ENCODE data around the gene GPER1. TPM values are rescaled to one million over a fixed set of nuclear protein-coding genes. Genes with fewer than 3 reads are reported as not detected.

GPER1 gene
- total RNA-seq, 1 experiment from 2014 or later: not detected

GRCh38 chr7:1103789-1104515, 16.0 kb downstream of the GPER1 start:
- DNase-seq (ENCODE audit: low read depth in 1 of 2, low spot score in 2 of 2): no peak
- Histone ChIP-seq H3K4me1 (replicated peaks) (no peaks in the 10 kb centered on the region), H3K36me3 (no peaks in the 10 kb centered on the region), H3K27ac (no peak overlapping the region), H3K4me3 (no peak overlapping the region), H3K9me3 (replicated peaks) (no peaks in the 10 kb centered on the region), H3K27me3 (replicated peaks) (no peaks in the 10 kb centered on the region)

- no peaks in the 10 kb centered on the region for H3K4me1 ChIP-seq (replicated peaks)
- DNase-seq (ENCODE audit: low read depth in 1 of 2, low spot score in 2 of 2): no peak
Observed at GRCh38 chr7:1104516-1105179, 16.7 kb downstream of the GPER1 start.

GRCh38 chr7:1105189-1105588, 17.3 kb downstream of the GPER1 start:
- no peak overlapping the region for H3K4me3 ChIP-seq
- H3K36me3 ChIP-seq: no peaks in the 10 kb centered on the region
- no peaks in the 10 kb centered on the region for H3K4me1 ChIP-seq (replicated peaks)
- H3K27ac ChIP-seq: no peak overlapping the region
- H3K9me3 ChIP-seq (replicated peaks): no peaks in the 10 kb centered on the region
- H3K27me3 ChIP-seq (replicated peaks): no peaks in the 10 kb centered on the region
- DNase-seq (ENCODE audit: low read depth in 1 of 2, low spot score in 2 of 2): no peak

More at GRCh38 chr7:1104516-1105179, 16.7 kb downstream of the GPER1 start:
- Histone ChIP-seq H3K36me3 (no peaks in the 10 kb centered on the region), H3K9me3 (replicated peaks) (no peaks in the 10 kb centered on the region), H3K27ac (no peak overlapping the region), H3K4me3 (no peak overlapping the region), H3K27me3 (replicated peaks) (no peaks in the 10 kb centered on the region)

DNA sequence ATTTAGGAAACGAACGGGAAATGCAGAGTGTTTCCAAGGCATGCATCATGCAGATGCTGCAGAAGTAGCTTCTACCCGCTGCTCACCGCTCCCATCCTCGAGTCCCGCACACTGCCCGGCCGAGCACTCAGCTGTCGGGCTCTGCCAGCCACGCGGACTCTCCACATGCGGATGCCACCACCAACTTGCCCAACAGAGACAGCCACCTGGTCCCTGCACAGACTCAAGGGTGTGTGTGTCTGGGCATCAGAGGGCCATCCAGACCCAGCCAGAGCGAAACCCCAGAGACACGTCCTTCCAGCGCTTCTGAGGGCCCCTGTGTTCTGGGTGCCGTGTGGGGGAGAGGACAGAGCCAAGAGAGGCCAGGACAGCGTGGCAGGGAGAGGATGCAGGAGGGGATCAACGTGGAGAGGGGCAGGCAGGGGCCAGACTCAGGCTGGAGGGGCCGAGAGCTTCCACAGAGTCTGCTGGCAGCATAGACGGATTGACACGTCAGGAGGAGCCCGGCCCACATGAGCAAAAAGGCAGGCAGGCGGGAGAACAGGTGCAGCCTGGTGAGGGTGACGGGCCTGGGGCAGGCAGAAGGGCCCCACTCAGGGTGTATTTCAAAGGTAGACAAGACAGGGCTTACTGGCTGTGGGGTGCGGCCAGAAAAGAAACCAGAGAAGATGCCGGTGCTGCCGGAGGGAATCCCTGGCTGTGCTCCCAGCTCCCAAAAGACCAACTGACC, 18.3 kb downstream of the GPER1 start:
- no peaks in the 10 kb centered on the region for H3K4me1 ChIP-seq (replicated peaks)
- no peak for DNase-seq (ENCODE audit: low read depth in 1 of 2, low spot score in 2 of 2)

DNA sequence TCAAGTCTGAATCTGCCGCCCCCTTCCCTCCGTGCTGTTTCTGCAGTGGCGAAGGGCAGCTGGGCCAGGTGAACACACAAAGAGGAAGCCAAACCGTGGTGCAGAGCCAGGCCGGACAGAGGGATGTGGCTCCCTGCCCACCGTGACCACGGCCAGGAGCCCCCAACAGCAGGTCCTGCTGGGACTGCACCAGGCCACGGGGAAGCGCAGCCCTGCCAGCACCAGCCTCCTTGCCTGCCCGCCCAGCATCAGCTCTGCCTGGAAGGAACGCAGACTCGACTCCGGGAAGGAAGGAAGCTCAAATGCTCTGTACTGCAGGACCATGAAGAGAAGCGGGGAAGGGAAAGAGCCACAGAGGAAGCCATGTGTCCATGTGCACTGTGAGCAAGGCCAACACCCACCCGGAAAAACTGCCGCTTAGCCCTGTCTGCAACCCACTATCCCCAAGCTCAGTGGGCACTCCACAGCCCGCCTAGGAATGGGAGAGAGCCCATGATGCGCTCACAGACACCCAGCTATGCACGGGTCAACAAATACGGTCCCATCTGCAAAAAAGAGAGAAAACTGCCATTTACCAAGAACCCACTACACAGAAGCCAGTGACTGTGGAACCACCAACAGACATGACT, 19.0 kb downstream of the GPER1 start:
- H3K27ac ChIP-seq: no peak overlapping the region
- no peaks in the 10 kb centered on the region for H3K9me3 ChIP-seq (replicated peaks)
- no peak for DNase-seq (ENCODE audit: low read depth in 1 of 2, low spot score in 2 of 2)
- H3K4me1 ChIP-seq (replicated peaks): no peaks in the 10 kb centered on the region
- no peaks in the 10 kb centered on the region for H3K27me3 ChIP-seq (replicated peaks)
- no peak overlapping the region for H3K4me3 ChIP-seq
- H3K36me3 ChIP-seq: no peaks in the 10 kb centered on the region

More for the DNA sequence above, 18.3 kb downstream of the GPER1 start:
- Histone ChIP-seq H3K27me3 (replicated peaks) (no peaks in the 10 kb centered on the region), H3K4me3 (no peak overlapping the region), H3K27ac (no peak overlapping the region), H3K9me3 (replicated peaks) (no peaks in the 10 kb centered on the region), H3K36me3 (no peaks in the 10 kb centered on the region)

GRCh38 chr7:1108264-1108920, 20.5 kb downstream of the GPER1 start:
- Histone ChIP-seq H3K36me3 (no peaks in the 10 kb centered on the region), H3K27me3 (replicated peaks) (no peaks in the 10 kb centered on the region), H3K27ac (no peak overlapping the region), H3K4me3 (no peak overlapping the region), H3K9me3 (replicated peaks) (no peaks in the 10 kb centered on the region), H3K4me1 (replicated peaks) (no peaks in the 10 kb centered on the region)
- no peak for DNase-seq (ENCODE audit: low read depth in 1 of 2, low spot score in 2 of 2)

DNA sequence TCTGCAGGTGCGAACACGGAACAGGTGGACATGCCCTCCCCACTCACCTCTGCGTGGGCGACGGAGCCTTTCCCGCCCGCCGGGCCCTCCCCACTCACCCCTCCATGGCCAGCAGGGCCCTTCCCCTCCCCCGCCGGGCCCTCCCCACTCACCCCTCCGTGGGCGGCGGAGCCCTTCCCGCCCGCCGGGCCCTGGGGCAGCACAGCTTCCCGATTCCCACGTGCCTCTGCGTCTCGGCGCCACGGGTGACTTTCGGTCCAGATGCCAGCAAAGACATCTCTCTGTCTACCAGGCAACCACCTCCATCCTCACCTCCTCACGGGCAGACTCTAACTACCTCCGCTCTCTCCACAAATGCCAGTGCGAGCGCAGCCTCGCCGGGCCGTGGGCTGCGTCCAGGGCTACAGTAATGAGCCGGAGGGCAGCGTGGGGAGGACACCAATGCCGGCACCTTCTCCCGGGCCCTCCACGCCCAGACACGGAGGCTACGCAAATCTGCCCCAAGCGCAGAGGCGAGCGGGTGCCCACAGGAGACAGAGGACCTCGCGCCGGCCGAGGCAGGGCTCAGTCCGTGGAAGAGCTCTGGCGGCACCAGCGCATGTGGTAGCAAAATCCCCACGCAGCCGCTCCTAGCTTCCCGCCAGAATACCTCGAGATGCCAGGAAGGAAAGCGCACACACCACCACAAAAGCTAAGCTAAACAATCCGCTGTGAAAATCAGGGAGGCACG, 21.8 kb downstream of the GPER1 start:
- no peak overlapping the region for H3K27ac ChIP-seq
- DNase-seq (ENCODE audit: low read depth in 1 of 2, low spot score in 2 of 2): no peak
- no peaks in the 10 kb centered on the region for H3K9me3 ChIP-seq (replicated peaks)

DNA sequence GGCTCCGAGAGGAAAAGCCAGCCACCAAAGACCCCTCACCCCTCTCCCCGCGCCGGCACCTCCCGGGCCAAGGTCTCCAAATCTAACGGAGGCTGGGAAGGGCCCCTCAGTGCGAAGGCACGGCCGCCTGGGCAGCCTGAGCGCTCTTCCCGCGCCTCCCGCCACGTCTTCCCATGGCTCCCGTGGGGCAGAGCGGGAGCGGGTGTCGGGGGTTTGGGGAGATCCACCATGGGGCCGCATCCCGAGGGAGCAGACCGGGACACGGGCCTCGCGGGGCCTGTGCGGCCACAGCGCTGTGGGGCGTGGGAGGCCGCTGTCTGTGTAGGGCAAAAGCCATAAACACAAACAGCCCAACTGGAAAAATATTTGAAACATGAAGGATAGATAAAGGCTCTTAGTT, 22.4 kb downstream of the GPER1 start:
- Histone ChIP-seq H3K36me3 (no peaks in the 10 kb centered on the region), H3K4me3 (no peak overlapping the region), H3K4me1 (replicated peaks) (no peaks in the 10 kb centered on the region), H3K27ac (no peak overlapping the region), H3K9me3 (replicated peaks) (no peaks in the 10 kb centered on the region), H3K27me3 (replicated peaks) (no peaks in the 10 kb centered on the region)
- no peak for DNase-seq (ENCODE audit: low read depth in 1 of 2, low spot score in 2 of 2)

More for the DNA sequence above, 21.8 kb downstream of the GPER1 start:
- Histone ChIP-seq H3K4me1 (replicated peaks) (no peaks in the 10 kb centered on the region), H3K4me3 (no peak overlapping the region), H3K27me3 (replicated peaks) (no peaks in the 10 kb centered on the region), H3K36me3 (no peaks in the 10 kb centered on the region)

GRCh38 chr7:1111156-1111555, 23.2 kb downstream of the GPER1 start:
- DNase-seq (ENCODE audit: low read depth in 1 of 2, low spot score in 2 of 2): no peak
- Histone ChIP-seq H3K4me1 (replicated peaks) (no peaks in the 10 kb centered on the region), H3K27ac (no peak overlapping the region), H3K4me3 (no peak overlapping the region), H3K36me3 (no peaks in the 10 kb centered on the region), H3K9me3 (replicated peaks) (no peaks in the 10 kb centered on the region), H3K27me3 (replicated peaks) (no peaks in the 10 kb centered on the region)

- Histone ChIP-seq H3K36me3 (no peaks in the 10 kb centered on the region), H3K4me3 (no peak overlapping the region), H3K4me1 (replicated peaks) (no peaks in the 10 kb centered on the region), H3K27me3 (replicated peaks) (no peaks in the 10 kb centered on the region), H3K27ac (no peak overlapping the region), H3K9me3 (replicated peaks) (no peaks in the 10 kb centered on the region)
- peak in 1 of 2 experiments; percentile 34 for DNase-seq (ENCODE audit: low read depth in 1 of 2, low spot score in 2 of 2)
Observed at GRCh38 chr7:1112109-1112508, 24.2 kb downstream of the GPER1 start.

DNA sequence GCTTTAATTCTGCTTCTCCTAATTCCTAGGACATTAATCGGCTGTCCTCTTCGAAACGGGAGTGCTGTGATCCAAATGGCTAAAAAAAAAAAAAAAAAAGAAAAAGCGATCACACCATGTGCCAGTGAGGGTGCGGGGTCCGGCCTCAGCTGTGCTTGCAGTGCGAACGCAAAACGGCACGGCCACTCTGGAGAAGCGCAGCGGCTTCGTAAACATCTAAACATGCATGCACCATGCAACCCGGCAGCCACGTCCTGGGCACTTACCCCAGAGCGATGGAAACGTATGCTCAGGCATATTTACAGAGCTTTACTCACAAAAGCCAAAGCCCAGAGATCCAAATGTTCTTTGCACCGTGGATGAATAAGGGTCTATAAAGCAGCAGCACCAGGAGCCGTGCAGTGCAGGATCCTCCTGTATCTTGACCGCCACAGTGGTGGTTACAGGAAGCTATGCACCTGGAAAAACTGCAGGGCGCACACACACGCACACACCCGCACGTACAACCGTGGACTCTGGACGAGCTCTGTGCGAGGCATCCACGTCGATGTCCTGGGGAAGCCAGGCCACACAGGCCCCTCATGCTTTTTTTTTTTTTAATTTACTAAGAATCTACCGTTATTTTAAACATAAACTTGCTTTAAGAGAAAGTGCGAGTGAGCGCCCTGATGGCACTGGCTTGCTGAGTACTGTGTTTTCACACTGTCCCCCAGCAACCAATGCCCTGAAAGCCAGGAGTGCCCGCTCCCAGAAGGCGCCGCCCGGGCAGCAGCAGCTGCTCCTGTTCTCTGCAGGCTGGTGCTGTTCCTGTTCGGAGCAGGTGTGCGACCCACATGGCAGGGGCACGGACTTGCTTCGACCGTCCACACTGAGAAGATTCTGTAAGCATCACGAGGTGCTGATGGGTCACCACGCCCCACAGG, 25.0 kb downstream of the GPER1 start:
- no peaks in the 10 kb centered on the region for H3K9me3 ChIP-seq (replicated peaks)
- H3K36me3 ChIP-seq: no peaks in the 10 kb centered on the region
- no peaks in the 10 kb centered on the region for H3K4me1 ChIP-seq (replicated peaks)
- no peaks in the 10 kb centered on the region for H3K27me3 ChIP-seq (replicated peaks)
- H3K27ac ChIP-seq: no peak overlapping the region
- peak in 1 of 2 experiments; percentile 29 for DNase-seq (ENCODE audit: low read depth in 1 of 2, low spot score in 2 of 2)
- H3K4me3 ChIP-seq: no peak overlapping the region

GRCh38 chr7:1113548-1113885, 25.6 kb downstream of the GPER1 start:
- Histone ChIP-seq H3K4me3 (no peak overlapping the region), H3K27ac (no peak overlapping the region), H3K36me3 (no peaks in the 10 kb centered on the region), H3K9me3 (replicated peaks) (no peaks in the 10 kb centered on the region), H3K4me1 (replicated peaks) (no peaks in the 10 kb centered on the region), H3K27me3 (replicated peaks) (no peaks in the 10 kb centered on the region)
- DNase-seq (ENCODE audit: low read depth in 1 of 2, low spot score in 2 of 2): peak in 1 of 2 experiments; percentile 41
